ENCODE measurements around the gene SIT1.

The SIT1 gene

GRCh38 chr9:35682051-35682450 lies 31.3 kb upstream of the SIT1 start:
- H3K27ac ChIP-seq (replicated peaks), result no peak overlapping the region
- no peak for DNase-seq (ENCODE audit: low read depth in 1 of 2, low spot score in 1 of 2)
- H3K27me3 ChIP-seq (ENCODE audit: insufficient read depth, poor library complexity, severe bottlenecking), result no peaks in the 10 kb centered on the region
- TF ChIP-seq REST (IDR thresholded peaks at IDR 0.05; ENCODE audit: insufficient replicate concordance, low read depth), result no peak
- TF ChIP-seq SPI1 (IDR thresholded peaks at IDR 0.05; ENCODE audit: borderline replicate concordance, low read depth), result no peak
- TF ChIP-seq GABPA (IDR thresholded peaks at IDR 0.05; ENCODE audit: low read depth), result no peak
- no peak for TF ChIP-seq CTCF (IDR thresholded peaks at IDR 0.05; ENCODE audit: insufficient read depth, low read length)
- no peak for TF ChIP-seq POLR2AphosphoS5 (IDR thresholded peaks at IDR 0.05; ENCODE audit: low read depth)
- H3K4me3 ChIP-seq (replicated peaks; ENCODE audit: insufficient read depth, low read length), result no peak overlapping the region

GRCh38 chr9:35681341-35682002 lies 30.7 kb upstream of the SIT1 start:
- H3K27me3 ChIP-seq (ENCODE audit: insufficient read depth, poor library complexity, severe bottlenecking), result peaks cover under 1% of the 10 kb centered on the region
- no peak overlapping the region for H3K4me3 ChIP-seq (replicated peaks; ENCODE audit: insufficient read depth, low read length)
- TF ChIP-seq SPI1 (IDR thresholded peaks at IDR 0.05; ENCODE audit: borderline replicate concordance, low read depth), result no peak
- TF ChIP-seq GABPA (IDR thresholded peaks at IDR 0.05; ENCODE audit: low read depth), result no peak
- no peak for TF ChIP-seq POLR2AphosphoS5 (IDR thresholded peaks at IDR 0.05; ENCODE audit: low read depth)
- TF ChIP-seq CTCF (IDR thresholded peaks at IDR 0.05; ENCODE audit: insufficient read depth, low read length), result no peak
- TF ChIP-seq REST (IDR thresholded peaks at IDR 0.05; ENCODE audit: insufficient replicate concordance, low read depth), result no peak
- no peak for DNase-seq (ENCODE audit: low read depth in 1 of 2, low spot score in 1 of 2)
- H3K27ac ChIP-seq (replicated peaks), result no peak overlapping the region

- H3K27me3 ChIP-seq (ENCODE audit: insufficient read depth, poor library complexity, severe bottlenecking), result peaks cover 7% of the 10 kb centered on the region
- DNase-seq (ENCODE audit: low read depth in 1 of 2, low spot score in 1 of 2), result no peak
- no peak overlapping the region for H3K27ac ChIP-seq (replicated peaks)
- TF ChIP-seq REST (IDR thresholded peaks at IDR 0.05; ENCODE audit: insufficient replicate concordance, low read depth) (no peak), CTCF (IDR thresholded peaks at IDR 0.05; ENCODE audit: insufficient read depth, low read length) (no peak), POLR2AphosphoS5 (IDR thresholded peaks at IDR 0.05; ENCODE audit: low read depth) (no peak), GABPA (IDR thresholded peaks at IDR 0.05; ENCODE audit: low read depth) (no peak), SPI1 (IDR thresholded peaks at IDR 0.05; ENCODE audit: borderline replicate concordance, low read depth) (no peak)
- H3K4me3 ChIP-seq (replicated peaks; ENCODE audit: insufficient read depth, low read length), result no peak overlapping the region
These were observed 29.8 kb upstream of the SIT1 start for GRCh38 chr9:35680331-35681105.
